Cardiac muscle cell (in vitro differentiated cells and primary cell): ENCODE results near the gene BARX1. TPM values are rescaled to one million over a fixed set of nuclear protein-coding genes. Genes with fewer than 3 reads are reported as not detected.

Experiments
- DNase-seq, 2 donors: peaks; one replicate each; pipeline versions ENCODE4 v3.0.0 to v3.0.0-alpha.2; 2010 to 2017; ENCODE audit warnings: low read depth in 1 of 2, low spot score in 1 of 2
- H3K27ac ChIP-seq: fragments of 200-600 bp; sonication (generic); 2 replicates; pipeline ENCODE4 v1.5.1; 2016
- H3K27me3 ChIP-seq: fragments of 200-600 bp; sonication (generic); 2 replicates; pipeline ENCODE4 v1.6.0; 2016; ENCODE audit warnings: control low read depth
- H3K36me3 ChIP-seq: fragments of 200-600 bp; sonication (generic); 2 replicates; pipeline ENCODE4 v1.5.1; 2016; ENCODE audit warnings: control low read depth
- H3K4me1 ChIP-seq: fragments of 200-600 bp; sonication (generic); 2 replicates; pipeline ENCODE4 v1.8.1; 2017; ENCODE audit warnings: low read depth, mild to moderate bottlenecking, mixed run types
- H3K4me3 ChIP-seq: fragments of 200-600 bp; sonication (generic); 2 replicates; pipeline ENCODE4 v1.5.1; 2016; ENCODE audit warnings: mild to moderate bottlenecking
- H3K9me3 ChIP-seq: fragments of 200-600 bp; sonication (generic); 2 replicates; pipeline ENCODE4 v1.5.1; 2017; ENCODE audit warnings: low read depth, mild to moderate bottlenecking, control low read depth
- CTCF ChIP-seq: IDR thresholded peaks from 2 replicates; pipeline ENCODE4 v1.5.1; 2012; ENCODE audit warnings: low read depth, mild to moderate bottlenecking, low read length
- polyA plus RNA-seq: library from polyadenylated mRNA; unstranded; fragments of >200 nt; fragmentation: Nextera tagmentation; extraction: Ambion mirVana; gene quantifications from 2 replicates; pipeline ENCODE4 v1.2.1, GENCODE V29; 2016
- total RNA-seq: library from RNA; depleted of rRNA; stranded (reverse); fragments of >200 nt; gene quantifications from 2 replicates; pipeline ENCODE4 v1.2.3, GENCODE V29; 2016

The BARX1 gene
- total and polyA plus RNA-seq, 2 experiments from 2014 or later: 0.17 to 0.24 TPM

DNA sequence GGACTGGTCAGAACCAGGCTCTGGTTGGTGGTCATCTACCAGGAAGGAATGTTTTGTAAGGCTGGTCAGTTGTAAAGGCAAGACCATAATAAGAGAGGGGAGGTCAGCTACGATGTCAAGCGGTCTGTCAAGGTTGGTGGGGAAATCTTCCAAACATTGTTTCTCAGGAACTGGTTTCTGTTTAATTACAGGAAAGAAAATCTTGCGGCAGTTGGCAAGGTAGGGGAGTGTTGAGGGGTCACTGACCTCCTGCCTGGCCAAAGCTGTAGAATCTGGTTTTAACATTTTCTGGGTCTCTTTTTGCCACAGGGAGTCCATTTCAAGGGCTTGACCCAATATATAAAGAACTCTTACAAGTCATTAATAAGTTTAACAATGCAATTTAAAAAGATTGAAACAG lies 39.0 kb upstream of the BARX1 start:
- Histone ChIP-seq H3K27ac (no peak overlapping the region), H3K27me3 (no peaks in the 10 kb centered on the region), H3K9me3 (no peaks in the 10 kb centered on the region), H3K4me3 (no peak overlapping the region), H3K36me3 (no peaks in the 10 kb centered on the region), H3K4me1 (no peaks in the 10 kb centered on the region)
- no peak for TF ChIP-seq CTCF
- no peak for DNase-seq

GRCh38 chr9:93992830-93993229 lies 37.7 kb upstream of the BARX1 start:
- H3K9me3 ChIP-seq: no peaks in the 10 kb centered on the region
- H3K36me3 ChIP-seq: no peaks in the 10 kb centered on the region
- no peak overlapping the region for H3K27ac ChIP-seq
- TF ChIP-seq CTCF: no peak
- no peaks in the 10 kb centered on the region for H3K27me3 ChIP-seq
- H3K4me1 ChIP-seq: no peaks in the 10 kb centered on the region
- DNase-seq: no peak
- no peak overlapping the region for H3K4me3 ChIP-seq

DNA sequence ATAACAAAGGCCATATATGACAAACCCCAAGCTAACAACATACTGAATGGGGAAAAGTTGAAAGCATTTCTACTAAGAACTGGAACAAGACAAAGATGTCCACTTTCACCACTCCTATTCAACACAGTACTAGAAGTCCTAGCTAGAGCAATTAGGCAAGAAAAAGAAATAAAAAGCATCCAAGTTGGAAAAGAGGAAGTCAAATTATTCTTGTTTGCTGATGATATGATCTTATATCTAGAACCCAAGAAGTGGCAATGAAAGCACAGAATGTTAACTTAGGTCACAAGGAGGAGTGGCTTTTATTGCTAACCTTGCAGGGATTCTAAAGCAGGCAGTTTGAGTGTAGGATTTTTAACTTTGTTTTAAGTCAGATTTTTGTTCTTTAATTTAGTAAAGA lies 35.3 kb upstream of the BARX1 start:
- Histone ChIP-seq H3K27ac (no peak overlapping the region), H3K27me3 (no peaks in the 10 kb centered on the region), H3K4me1 (no peaks in the 10 kb centered on the region), H3K36me3 (no peaks in the 10 kb centered on the region), H3K4me3 (no peak overlapping the region), H3K9me3 (no peaks in the 10 kb centered on the region)
- no peak for DNase-seq
- no peak for TF ChIP-seq CTCF

DNA sequence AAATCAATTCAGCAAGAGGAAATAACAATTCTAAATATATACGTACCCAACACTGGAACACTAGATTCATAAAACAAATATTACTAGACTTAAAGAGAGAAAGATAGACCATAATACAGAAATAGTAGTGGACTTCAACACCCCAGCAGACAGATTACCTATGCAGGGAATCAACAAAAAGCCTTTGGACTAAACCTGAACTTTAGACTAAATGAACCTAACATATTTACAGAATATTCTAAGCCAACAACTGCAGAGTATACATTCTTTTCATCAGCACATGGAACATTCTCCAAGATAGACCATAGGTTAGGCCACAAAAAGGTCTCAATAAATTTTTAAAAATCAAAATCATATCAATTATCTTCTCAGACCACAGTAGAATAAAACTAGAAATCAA lies 32.9 kb upstream of the BARX1 start:
- H3K27me3 ChIP-seq: no peaks in the 10 kb centered on the region
- H3K4me1 ChIP-seq: no peaks in the 10 kb centered on the region
- no peak for DNase-seq
- no peaks in the 10 kb centered on the region for H3K9me3 ChIP-seq
- no peak for TF ChIP-seq CTCF
- H3K27ac ChIP-seq: no peak overlapping the region
- no peaks in the 10 kb centered on the region for H3K36me3 ChIP-seq
- H3K4me3 ChIP-seq: no peak overlapping the region

DNA sequence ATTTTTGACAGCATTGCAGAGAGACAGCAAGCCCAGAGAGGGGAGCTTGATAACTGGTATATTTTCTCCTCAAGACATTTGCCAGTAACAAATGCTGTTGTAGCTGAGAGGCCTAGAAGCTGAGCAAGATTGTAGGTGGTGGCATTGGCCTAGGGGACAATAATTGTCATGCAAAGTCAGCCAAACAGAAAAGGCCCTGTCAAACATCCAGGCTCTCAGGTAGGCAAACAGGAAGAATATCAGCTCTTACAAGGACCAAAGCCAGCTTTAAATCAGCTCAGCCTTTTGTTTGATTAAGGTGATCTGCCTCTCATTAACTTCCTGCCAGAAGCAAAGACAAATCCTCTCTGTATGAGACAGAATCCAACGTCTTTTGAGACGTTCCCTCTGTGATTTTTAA lies 29.7 kb upstream of the BARX1 start:
- no peak for TF ChIP-seq CTCF
- DNase-seq: no peak
- Histone ChIP-seq H3K27me3 (no peaks in the 10 kb centered on the region), H3K36me3 (no peaks in the 10 kb centered on the region), H3K4me1 (no peaks in the 10 kb centered on the region), H3K27ac (no peak overlapping the region), H3K9me3 (no peaks in the 10 kb centered on the region), H3K4me3 (no peak overlapping the region)

DNA sequence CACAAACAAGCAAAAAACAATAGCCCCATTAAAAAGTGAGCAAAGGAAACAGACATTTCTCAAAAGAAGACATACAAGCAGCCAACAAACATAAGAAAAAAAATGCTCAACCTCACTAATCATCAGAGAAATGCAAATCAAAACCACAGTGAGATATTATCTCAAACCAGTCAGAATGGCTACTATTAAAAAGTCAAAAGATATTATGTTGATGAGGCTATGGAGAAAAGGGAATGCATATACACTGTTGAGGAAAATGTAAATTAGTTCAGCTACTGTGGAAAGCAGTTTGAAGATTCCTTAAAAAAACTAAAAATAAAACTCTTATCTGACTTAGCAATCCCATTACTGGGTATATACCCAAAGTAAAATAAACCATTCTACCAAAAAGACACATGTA lies 28.7 kb upstream of the BARX1 start:
- no peak for DNase-seq
- no peaks in the 10 kb centered on the region for H3K4me1 ChIP-seq
- H3K27me3 ChIP-seq: no peaks in the 10 kb centered on the region
- H3K27ac ChIP-seq: no peak overlapping the region
- no peaks in the 10 kb centered on the region for H3K9me3 ChIP-seq
- H3K36me3 ChIP-seq: no peaks in the 10 kb centered on the region
- TF ChIP-seq CTCF: no peak
- H3K4me3 ChIP-seq: no peak overlapping the region
